ENCODE measurements around the gene TANGO6. TPM values are rescaled to one million over a fixed set of nuclear protein-coding genes. Genes with fewer than 3 reads are reported as not detected.

Gene TANGO6
- total RNA-seq, 2 donors from 2014 or later, result 37.3 to 55.4 TPM

GRCh38 chr16:68909099-68909733, 65.9 kb downstream of the TANGO6 start:
- no peaks in the 10 kb centered on the region for H3K4me1 ChIP-seq (ENCODE audit: control insufficient read depth in 1 of 2, low read depth in 2 of 2)
- no peaks in the 10 kb centered on the region for H3K9me3 ChIP-seq
- ATAC-seq (ENCODE audit: insufficient number of reproducible peaks, low FRiP score, low read depth), result no peak
- H3K36me3 ChIP-seq, result peaks cover 5% of the 10 kb centered on the region
- no peak for DNase-seq (ENCODE audit: low spot score)
- H3K27me3 ChIP-seq (replicated peaks; ENCODE audit: insufficient read depth), result no peaks in the 10 kb centered on the region
- TF ChIP-seq CTCF (IDR thresholded peaks at IDR 0.05), result no peak
- H3K4me3 ChIP-seq, result no peak overlapping the region
- no peak overlapping the region for H3K27ac ChIP-seq

- Histone ChIP-seq H3K27me3 (replicated peaks; ENCODE audit: insufficient read depth) (no peaks in the 10 kb centered on the region), H3K4me1 (ENCODE audit: control insufficient read depth in 1 of 2, low read depth in 2 of 2) (no peaks in the 10 kb centered on the region), H3K9me3 (no peaks in the 10 kb centered on the region), H3K36me3 (peaks cover 5% of the 10 kb centered on the region), H3K27ac (no peak overlapping the region), H3K4me3 (no peak overlapping the region)
- DNase-seq (ENCODE audit: low spot score), result no peak
- ATAC-seq (ENCODE audit: insufficient number of reproducible peaks, low FRiP score, low read depth), result no peak
- TF ChIP-seq CTCF (IDR thresholded peaks at IDR 0.05), result no peak
These were observed 66.7 kb downstream of the TANGO6 start for GRCh38 chr16:68910051-68910450.

GRCh38 chr16:68915589-68915988, 72.3 kb downstream of the TANGO6 start:
- no peak overlapping the region for H3K4me3 ChIP-seq
- no peak for DNase-seq (ENCODE audit: low spot score)
- no peak for TF ChIP-seq CTCF (IDR thresholded peaks at IDR 0.05)
- ATAC-seq (ENCODE audit: insufficient number of reproducible peaks, low FRiP score, low read depth), result no peak
- no peaks in the 10 kb centered on the region for H3K9me3 ChIP-seq
- H3K27me3 ChIP-seq (replicated peaks; ENCODE audit: insufficient read depth), result no peaks in the 10 kb centered on the region
- H3K27ac ChIP-seq, result no peak overlapping the region
- H3K4me1 ChIP-seq (ENCODE audit: control insufficient read depth in 1 of 2, low read depth in 2 of 2), result no peaks in the 10 kb centered on the region
- peaks cover 9% of the 10 kb centered on the region for H3K36me3 ChIP-seq

GRCh38 chr16:68917541-68917940, 74.2 kb downstream of the TANGO6 start:
- Histone ChIP-seq H3K4me3 (no peak overlapping the region), H3K4me1 (ENCODE audit: control insufficient read depth in 1 of 2, low read depth in 2 of 2) (no peaks in the 10 kb centered on the region), H3K27ac (no peak overlapping the region), H3K27me3 (replicated peaks; ENCODE audit: insufficient read depth) (no peaks in the 10 kb centered on the region), H3K9me3 (no peaks in the 10 kb centered on the region), H3K36me3 (peaks cover 9% of the 10 kb centered on the region)
- no peak for DNase-seq (ENCODE audit: low spot score)
- no peak for ATAC-seq (ENCODE audit: insufficient number of reproducible peaks, low FRiP score, low read depth)
- TF ChIP-seq CTCF (IDR thresholded peaks at IDR 0.05), result no peak

GRCh38 chr16:68920349-68920748, 77.0 kb downstream of the TANGO6 start:
- no peaks in the 10 kb centered on the region for H3K4me1 ChIP-seq (ENCODE audit: control insufficient read depth in 1 of 2, low read depth in 2 of 2)
- no peaks in the 10 kb centered on the region for H3K9me3 ChIP-seq
- ATAC-seq (ENCODE audit: insufficient number of reproducible peaks, low FRiP score, low read depth), result no peak
- TF ChIP-seq CTCF (IDR thresholded peaks at IDR 0.05), result no peak
- no peak overlapping the region for H3K27ac ChIP-seq
- H3K27me3 ChIP-seq (replicated peaks; ENCODE audit: insufficient read depth), result no peaks in the 10 kb centered on the region
- no peak overlapping the region for H3K4me3 ChIP-seq
- no peak for DNase-seq (ENCODE audit: low spot score)
- H3K36me3 ChIP-seq, result peaks cover 9% of the 10 kb centered on the region
